ENCODE data around the gene LMAN1L. TPM values are rescaled to one million over a fixed set of nuclear protein-coding genes. Genes with fewer than 3 reads are reported as not detected.

The LMAN1L gene
- total and polyA plus RNA-seq, 4 donors: 0.11 to 0.31 TPM; not detected in 2

DNA sequence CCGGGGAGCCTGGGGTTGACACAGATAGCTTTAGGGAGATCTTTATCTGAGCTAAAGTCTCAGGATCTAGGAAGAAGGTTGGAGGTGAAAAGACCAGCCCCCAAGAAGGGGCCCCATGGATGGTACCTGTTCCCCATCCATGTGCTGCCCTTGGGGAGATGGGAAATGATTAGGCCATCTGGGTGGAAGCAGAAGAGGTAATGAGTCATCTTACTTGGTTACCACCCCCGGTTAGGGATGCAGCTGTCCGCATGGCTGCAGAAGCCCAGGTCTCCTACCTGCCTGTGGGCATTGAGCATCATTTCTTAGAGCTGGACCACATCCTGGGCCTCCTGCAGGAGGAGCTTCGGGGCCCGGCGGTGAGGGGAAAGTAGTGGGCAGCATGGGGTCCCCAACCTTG lies 10.7 kb downstream of the LMAN1L start:
- Histone ChIP-seq H3K9me3 (ENCODE audit: control insufficient read depth in 4 of 4, insufficient read depth in 3 of 4, low read length in 3 of 4) (no peaks in the 10 kb centered on the region), H3K9ac (ENCODE audit: insufficient read depth in 1 of 2, low read length in 2 of 2) (no peak overlapping the region), H3K4me3 (no peak overlapping the region), H3K36me3 (ENCODE audit: control insufficient read depth in 4 of 4, insufficient read depth in 4 of 4, low read length in 4 of 4) (no peaks in the 10 kb centered on the region), H3K4me1 (ENCODE audit: control insufficient read depth in 5 of 5, insufficient read depth in 5 of 5, low read length in 5 of 5) (peaks cover 0 to 5% (median 0%) of the 10 kb centered on the region in 5 donors), H3K27ac (ENCODE audit: low read depth in 1 of 2, low read length in 1 of 2) (no peak overlapping the region), H3K27me3 (ENCODE audit: control insufficient read depth in 3 of 3, insufficient read depth in 3 of 3, low read length in 2 of 3) (peaks cover 0 to 26% (median 9%) of the 10 kb centered on the region in 3 donors)
- TF ChIP-seq, protein P1, sequence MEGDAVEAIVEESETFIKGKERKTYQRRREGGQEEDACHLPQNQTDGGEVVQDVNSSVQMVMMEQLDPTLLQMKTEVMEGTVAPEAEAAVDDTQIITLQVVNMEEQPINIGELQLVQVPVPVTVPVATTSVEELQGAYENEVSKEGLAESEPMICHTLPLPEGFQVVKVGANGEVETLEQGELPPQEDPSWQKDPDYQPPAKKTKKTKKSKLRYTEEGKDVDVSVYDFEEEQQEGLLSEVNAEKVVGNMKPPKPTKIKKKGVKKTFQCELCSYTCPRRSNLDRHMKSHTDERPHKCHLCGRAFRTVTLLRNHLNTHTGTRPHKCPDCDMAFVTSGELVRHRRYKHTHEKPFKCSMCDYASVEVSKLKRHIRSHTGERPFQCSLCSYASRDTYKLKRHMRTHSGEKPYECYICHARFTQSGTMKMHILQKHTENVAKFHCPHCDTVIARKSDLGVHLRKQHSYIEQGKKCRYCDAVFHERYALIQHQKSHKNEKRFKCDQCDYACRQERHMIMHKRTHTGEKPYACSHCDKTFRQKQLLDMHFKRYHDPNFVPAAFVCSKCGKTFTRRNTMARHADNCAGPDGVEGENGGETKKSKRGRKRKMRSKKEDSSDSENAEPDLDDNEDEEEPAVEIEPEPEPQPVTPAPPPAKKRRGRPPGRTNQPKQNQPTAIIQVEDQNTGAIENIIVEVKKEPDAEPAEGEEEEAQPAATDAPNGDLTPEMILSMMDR (IDR thresholded peaks at IDR 0.05; ENCODE audit: control extremely low read depth, extremely low read depth): no peak
- DNase-seq (no peak), ATAC-seq (ENCODE audit: insufficient read depth, low FRiP score) (no peak)
- 70 to 73% methylated on average over 6 of the region's 6 CpGs for WGBS, 2 donors

DNA sequence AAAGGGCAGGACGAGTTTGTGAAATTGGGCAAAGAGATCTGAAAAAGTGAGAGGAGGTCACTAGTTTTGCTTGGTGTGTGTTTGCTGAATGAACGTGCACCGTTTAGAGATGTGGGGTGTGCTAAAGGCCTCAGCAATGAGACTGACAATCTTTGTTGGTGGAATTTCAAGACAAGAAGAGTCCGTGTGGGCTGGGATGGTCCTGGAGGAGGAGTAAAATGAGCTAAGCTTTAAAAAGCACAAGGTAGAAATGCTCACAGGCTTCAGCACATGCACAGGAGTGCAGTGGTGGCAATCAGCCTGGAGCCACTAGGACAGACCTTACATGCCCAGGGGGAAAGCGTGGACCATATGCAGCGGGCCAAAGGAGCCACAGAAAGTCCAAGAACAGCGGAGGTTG lies 12.3 kb downstream of the LMAN1L start:
- TF ChIP-seq, protein P1 (IDR thresholded peaks at IDR 0.05; ENCODE audit: control extremely low read depth, extremely low read depth): no peak
- Histone ChIP-seq H3K27ac (ENCODE audit: low read depth in 1 of 2, low read length in 1 of 2) (no peak overlapping the region), H3K36me3 (ENCODE audit: control insufficient read depth in 4 of 4, insufficient read depth in 4 of 4, low read length in 4 of 4) (no peaks in the 10 kb centered on the region), H3K9me3 (ENCODE audit: control insufficient read depth in 4 of 4, insufficient read depth in 3 of 4, low read length in 3 of 4) (no peaks in the 10 kb centered on the region), H3K4me3 (no peak overlapping the region), H3K4me1 (ENCODE audit: control insufficient read depth in 5 of 5, insufficient read depth in 5 of 5, low read length in 5 of 5) (peaks cover 0 to 2% (median 0%) of the 10 kb centered on the region in 5 donors), H3K9ac (ENCODE audit: insufficient read depth in 1 of 2, low read length in 2 of 2) (no peak overlapping the region), H3K27me3 (ENCODE audit: control insufficient read depth in 3 of 3, insufficient read depth in 3 of 3, low read length in 2 of 3) (peaks cover 0 to 29% (median 13%) of the 10 kb centered on the region in 3 donors)
- whole genome bisulfite sequencing, 2 donors: 79 to 84% methylated on average over 7 of the region's 7 CpGs
- no peak for ATAC-seq (ENCODE audit: insufficient read depth, low FRiP score)
- no peak for DNase-seq

- no peak overlapping the region for H3K9ac ChIP-seq (ENCODE audit: insufficient read depth in 1 of 2, low read length in 2 of 2)
- no peak overlapping the region for H3K4me3 ChIP-seq
- TF ChIP-seq, protein P1 (IDR thresholded peaks at IDR 0.05; ENCODE audit: control extremely low read depth, extremely low read depth): no peak
- H3K36me3 ChIP-seq (ENCODE audit: control insufficient read depth in 4 of 4, insufficient read depth in 4 of 4, low read length in 4 of 4): no peaks in the 10 kb centered on the region
- no peaks in the 10 kb centered on the region for H3K9me3 ChIP-seq (ENCODE audit: control insufficient read depth in 4 of 4, insufficient read depth in 3 of 4, low read length in 3 of 4)
- H3K4me1 ChIP-seq (ENCODE audit: control insufficient read depth in 5 of 5, insufficient read depth in 5 of 5, low read length in 5 of 5): peaks cover 0 to 2% (median 0%) of the 10 kb centered on the region in 5 donors
- no peak overlapping the region for H3K27ac ChIP-seq (ENCODE audit: low read depth in 1 of 2, low read length in 1 of 2)
- ATAC-seq (ENCODE audit: insufficient read depth, low FRiP score) (no peak), DNase-seq (no peak)
- H3K27me3 ChIP-seq (ENCODE audit: control insufficient read depth in 3 of 3, insufficient read depth in 3 of 3, low read length in 2 of 3): peaks cover 0 to 29% (median 13%) of the 10 kb centered on the region in 3 donors
- 48 to 69% methylated on average over 10 of the region's 10 CpGs for WGBS, 2 donors
Measured at GRCh38 chr15:74825866-74826265, 13.2 kb downstream of the LMAN1L start.

GRCh38 chr15:74826364-74826819 lies 13.8 kb downstream of the LMAN1L start, which contains the start of gene CPLX3:
TSS of gene CPLX3 (plus strand) at chr15:74826627. CDS start at chr15:74826704, 77 bp downstream.
- TF ChIP-seq, protein P1 (IDR thresholded peaks at IDR 0.05; ENCODE audit: control extremely low read depth, extremely low read depth): no peak
- Histone ChIP-seq H3K9me3 (ENCODE audit: control insufficient read depth in 4 of 4, insufficient read depth in 3 of 4, low read length in 3 of 4) (no peaks in the 10 kb centered on the region), H3K4me3 (no peak within 1 kb of the TSS), H3K9ac (ENCODE audit: insufficient read depth in 1 of 2, low read length in 2 of 2) (no peak within 1 kb of the TSS), H3K27ac (ENCODE audit: low read depth in 1 of 2, low read length in 1 of 2) (no peak within 1 kb of the TSS), H3K4me1 (ENCODE audit: control insufficient read depth in 5 of 5, insufficient read depth in 5 of 5, low read length in 5 of 5) (peaks cover 0 to 2% (median 0%) of the 10 kb centered on the region in 5 donors), H3K27me3 (ENCODE audit: control insufficient read depth in 3 of 3, insufficient read depth in 3 of 3, low read length in 2 of 3) (peaks cover 0 to 29% (median 13%) of the 10 kb centered on the region in 3 donors), H3K36me3 (ENCODE audit: control insufficient read depth in 4 of 4, insufficient read depth in 4 of 4, low read length in 4 of 4) (no peaks in the 10 kb centered on the region)
- DNase-seq: peak; percentile 40 to 60 (median 55)
- ATAC-seq (ENCODE audit: insufficient read depth, low FRiP score): peak; percentile 54
- WGBS, 2 donors: 5% methylated on average over 29 to 43 of the region's 44 CpGs

Measured in lung (tissue), 12 donors.